ENCODE data around the gene NAV1.
"Not testable (repeated sequence)": the region's sequence is repeated elsewhere in the genome, so short reads cannot be mapped to it uniquely, and the experiment has no call there.

Gene NAV1

GRCh38 chr1:201538612-201539551 is at the start of gene NAV1:
Gene NAV1, plus strand, starts transcription at chr1:201539127. Its CDS starts 83,758 bp downstream, at chr1:201622885.
- H3K4me1 ChIP-seq, result 0 out of 2 replicates have a peak, but pooled peaks cover 6% of the 10 kb centered on the region
- peaks cover 20% of the 10 kb centered on the region for H3K27me3 ChIP-seq (ENCODE audit: low read depth)
- H3K4me3 ChIP-seq, result peak within 1 kb of the TSS; percentile 35
- in situ Hi-C loops (cut with MboI; ENCODE audit: low sequenced_read_pairs), result no loop called here
- DNase-seq (ENCODE audit: low spot score in 2 of 2), result peak in 1 of 2 experiments; percentile 69
- no peaks in the 10 kb centered on the region for H3K9me3 ChIP-seq
- H3K36me3 ChIP-seq (replicated peaks), result no peaks in the 10 kb centered on the region

- Histone ChIP-seq H3K4me1 (no peaks in the 10 kb centered on the region), H3K4me3 (no peak overlapping the region), H3K27me3 (ENCODE audit: low read depth) (no peaks in the 10 kb centered on the region), H3K9me3 (no peaks in the 10 kb centered on the region), H3K36me3 (replicated peaks) (no peaks in the 10 kb centered on the region)
- no peak for DNase-seq (ENCODE audit: low spot score in 2 of 2)
- in situ Hi-C loops (cut with MboI; ENCODE audit: low sequenced_read_pairs), result no loop called here
Observed at GRCh38 chr1:201489643-201490261, 49.2 kb upstream of the NAV1 start.

- no peak overlapping the region for H3K4me3 ChIP-seq
- no peaks in the 10 kb centered on the region for H3K36me3 ChIP-seq (replicated peaks)
- no peak for DNase-seq (ENCODE audit: low spot score in 2 of 2)
- in situ Hi-C loops (cut with MboI; ENCODE audit: low sequenced_read_pairs), result no loop called here
- no peaks in the 10 kb centered on the region for H3K27me3 ChIP-seq (ENCODE audit: low read depth)
- no peaks in the 10 kb centered on the region for H3K4me1 ChIP-seq
- no peaks in the 10 kb centered on the region for H3K9me3 ChIP-seq
Observed at GRCh38 chr1:201490708-201491131, 48.2 kb upstream of the NAV1 start.

GRCh38 chr1:201491896-201492511 is 46.9 kb upstream of the NAV1 start:
- in situ Hi-C loops (cut with MboI; ENCODE audit: low sequenced_read_pairs), result no loop called here
- no peaks in the 10 kb centered on the region; the same call in 1 of the 2 replicates for H3K36me3 ChIP-seq (replicated peaks)
- no peaks in the 10 kb centered on the region for H3K27me3 ChIP-seq (ENCODE audit: low read depth)
- no peak for DNase-seq (ENCODE audit: low spot score in 2 of 2)
- H3K4me3 ChIP-seq, result no peak overlapping the region
- H3K9me3 ChIP-seq, result no peaks in the 10 kb centered on the region
- no peaks in the 10 kb centered on the region for H3K4me1 ChIP-seq

- DNase-seq (ENCODE audit: low spot score in 2 of 2); H3K27me3 ChIP-seq (ENCODE audit: low read depth); H3K4me3 ChIP-seq; H3K36me3 ChIP-seq (replicated peaks); in situ Hi-C loops (cut with MboI; ENCODE audit: low sequenced_read_pairs); H3K4me1 ChIP-seq; H3K9me3 ChIP-seq: not testable (repeated sequence)
Observed at GRCh38 chr1:201493026-201493656, 45.8 kb upstream of the NAV1 start.

- in situ Hi-C loops (cut with MboI; ENCODE audit: low sequenced_read_pairs), result no loop called here
- no peaks in the 10 kb centered on the region; the same call in 1 of the 2 replicates for H3K36me3 ChIP-seq (replicated peaks)
- H3K4me1 ChIP-seq, result no peaks in the 10 kb centered on the region
- no peaks in the 10 kb centered on the region for H3K9me3 ChIP-seq
- DNase-seq (ENCODE audit: low spot score in 2 of 2), result no peak
- no peaks in the 10 kb centered on the region for H3K27me3 ChIP-seq (ENCODE audit: low read depth)
- H3K4me3 ChIP-seq, result no peak overlapping the region
Observed at GRCh38 chr1:201493757-201494617, 44.9 kb upstream of the NAV1 start.

GRCh38 chr1:201495551-201496295 is 43.2 kb upstream of the NAV1 start:
- DNase-seq (ENCODE audit: low spot score in 2 of 2), result peak in 1 of 2 experiments; percentile 69
- in situ Hi-C loops (cut with MboI; ENCODE audit: low sequenced_read_pairs), result no loop called here
- Histone ChIP-seq H3K9me3 (no peaks in the 10 kb centered on the region), H3K36me3 (replicated peaks) (no peaks in the 10 kb centered on the region; the same call in 1 of the 2 replicates), H3K4me1 (no peaks in the 10 kb centered on the region), H3K4me3 (no peak overlapping the region), H3K27me3 (ENCODE audit: low read depth) (no peaks in the 10 kb centered on the region)

- no peak for DNase-seq (ENCODE audit: low spot score in 2 of 2)
- Histone ChIP-seq H3K4me1 (no peaks in the 10 kb centered on the region), H3K4me3 (no peak overlapping the region), H3K9me3 (no peaks in the 10 kb centered on the region), H3K27me3 (ENCODE audit: low read depth) (no peaks in the 10 kb centered on the region), H3K36me3 (replicated peaks) (no peaks in the 10 kb centered on the region; the same call in 1 of the 2 replicates)
- in situ Hi-C loops (cut with MboI; ENCODE audit: low sequenced_read_pairs), result no loop called here
Observed at GRCh38 chr1:201496296-201496690, 42.6 kb upstream of the NAV1 start.

- H3K4me1 ChIP-seq, result peaks cover under 1% of the 10 kb centered on the region
- in situ Hi-C loops (cut with MboI; ENCODE audit: low sequenced_read_pairs), result no loop called here
- H3K36me3 ChIP-seq (replicated peaks), result no peaks in the 10 kb centered on the region; the same call in 1 of the 2 replicates
- no peak for DNase-seq (ENCODE audit: low spot score in 2 of 2)
- H3K4me3 ChIP-seq, result no peak overlapping the region
- no peaks in the 10 kb centered on the region for H3K9me3 ChIP-seq
- no peaks in the 10 kb centered on the region for H3K27me3 ChIP-seq (ENCODE audit: low read depth)
Observed at GRCh38 chr1:201497935-201498509, 40.9 kb upstream of the NAV1 start.

- no peaks in the 10 kb centered on the region; the same call in 1 of the 2 replicates for H3K36me3 ChIP-seq (replicated peaks)
- in situ Hi-C loops (cut with MboI; ENCODE audit: low sequenced_read_pairs), result no loop called here
- no peak overlapping the region for H3K4me3 ChIP-seq
- no peaks in the 10 kb centered on the region for H3K9me3 ChIP-seq
- DNase-seq (ENCODE audit: low spot score in 2 of 2), result no peak
- H3K27me3 ChIP-seq (ENCODE audit: low read depth), result no peaks in the 10 kb centered on the region
- H3K4me1 ChIP-seq, result peaks cover 7% of the 10 kb centered on the region
Observed at GRCh38 chr1:201498621-201499020, 40.3 kb upstream of the NAV1 start.

GRCh38 chr1:201499191-201499590 is 39.7 kb upstream of the NAV1 start:
- Histone ChIP-seq H3K9me3 (no peaks in the 10 kb centered on the region), H3K27me3 (ENCODE audit: low read depth) (no peaks in the 10 kb centered on the region), H3K36me3 (replicated peaks) (no peaks in the 10 kb centered on the region; the same call in 1 of the 2 replicates), H3K4me3 (no peak overlapping the region), H3K4me1 (peaks cover 13% of the 10 kb centered on the region)
- in situ Hi-C loops (cut with MboI; ENCODE audit: low sequenced_read_pairs), result no loop called here
- DNase-seq (ENCODE audit: low spot score in 2 of 2), result no peak
